ENCODE data around the gene PANX2.
"Not testable (repeated sequence)": the region's sequence is repeated elsewhere in the genome, so short reads cannot be mapped to it uniquely, and the experiment has no call there.

PANX2 gene

GRCh38 chr22:50139843-50140415 is 30.6 kb upstream of the PANX2 start:
- TF ChIP-seq POLR2AphosphoS5 (IDR thresholded peaks at IDR 0.05; ENCODE audit: low read depth, low read length) = no peak
- TF ChIP-seq POLR2A (IDR thresholded peaks at IDR 0.05; ENCODE audit: low read depth, low read length) = no peak
- no peak for TF ChIP-seq TAF1 (IDR thresholded peaks at IDR 0.05; ENCODE audit: borderline replicate concordance, low read depth, low read length)
- DNase-seq (ENCODE audit: insufficient read length) (no peak), FAIRE-seq (no peak)

- FAIRE-seq (no peak), DNase-seq (ENCODE audit: insufficient read length) (no peak)
- TF ChIP-seq TAF1 (IDR thresholded peaks at IDR 0.05; ENCODE audit: borderline replicate concordance, low read depth, low read length) (no peak), POLR2AphosphoS5 (IDR thresholded peaks at IDR 0.05; ENCODE audit: low read depth, low read length) (no peak), POLR2A (IDR thresholded peaks at IDR 0.05; ENCODE audit: low read depth, low read length) (no peak)
Measured at GRCh38 chr22:50140615-50141014, 29.9 kb upstream of the PANX2 start.

GRCh38 chr22:50141462-50141861 is 29.1 kb upstream of the PANX2 start:
- DNase-seq (ENCODE audit: insufficient read length) (no peak), FAIRE-seq (no peak)
- TF ChIP-seq POLR2AphosphoS5 (IDR thresholded peaks at IDR 0.05; ENCODE audit: low read depth, low read length) (no peak), POLR2A (IDR thresholded peaks at IDR 0.05; ENCODE audit: low read depth, low read length) (no peak), TAF1 (IDR thresholded peaks at IDR 0.05; ENCODE audit: borderline replicate concordance, low read depth, low read length) (no peak)

GRCh38 chr22:50141891-50142363 is 28.6 kb upstream of the PANX2 start:
- DNase-seq (ENCODE audit: insufficient read length) (no peak), FAIRE-seq (no peak)
- no peak for TF ChIP-seq POLR2AphosphoS5 (IDR thresholded peaks at IDR 0.05; ENCODE audit: low read depth, low read length)
- no peak for TF ChIP-seq TAF1 (IDR thresholded peaks at IDR 0.05; ENCODE audit: borderline replicate concordance, low read depth, low read length)
- no peak for TF ChIP-seq POLR2A (IDR thresholded peaks at IDR 0.05; ENCODE audit: low read depth, low read length)

GRCh38 chr22:50143096-50143495 is 27.4 kb upstream of the PANX2 start:
- DNase-seq (ENCODE audit: insufficient read length) (no peak), FAIRE-seq (no peak)
- TF ChIP-seq TAF1 (IDR thresholded peaks at IDR 0.05; ENCODE audit: borderline replicate concordance, low read depth, low read length) (no peak), POLR2AphosphoS5 (IDR thresholded peaks at IDR 0.05; ENCODE audit: low read depth, low read length) (no peak), POLR2A (IDR thresholded peaks at IDR 0.05; ENCODE audit: low read depth, low read length) (no peak)

GRCh38 chr22:50144005-50144614 is 26.4 kb upstream of the PANX2 start:
- DNase-seq (ENCODE audit: insufficient read length) (no peak), FAIRE-seq (no peak)
- TF ChIP-seq TAF1 (IDR thresholded peaks at IDR 0.05; ENCODE audit: borderline replicate concordance, low read depth, low read length) (no peak), POLR2AphosphoS5 (IDR thresholded peaks at IDR 0.05; ENCODE audit: low read depth, low read length) (no peak), POLR2A (IDR thresholded peaks at IDR 0.05; ENCODE audit: low read depth, low read length) (no peak)

- FAIRE-seq (no peak), DNase-seq (ENCODE audit: insufficient read length) (no peak)
- no peak for TF ChIP-seq POLR2A (IDR thresholded peaks at IDR 0.05; ENCODE audit: low read depth, low read length)
Measured at GRCh38 chr22:50145721-50146438, 24.7 kb upstream of the PANX2 start.

- no peak for FAIRE-seq
- DNase-seq (ENCODE audit: insufficient read length) = no peak
- no peak for TF ChIP-seq POLR2AphosphoS5 (IDR thresholded peaks at IDR 0.05; ENCODE audit: low read depth, low read length)
Measured at GRCh38 chr22:50146439-50147238, 23.9 kb upstream of the PANX2 start.

- DNase-seq (ENCODE audit: insufficient read length); FAIRE-seq: not testable (repeated sequence)
Measured at GRCh38 chr22:50147258-50148165, 23.0 kb upstream of the PANX2 start.

- FAIRE-seq (no peak), DNase-seq (ENCODE audit: insufficient read length) (no peak)
- TF ChIP-seq TAF1 (IDR thresholded peaks at IDR 0.05; ENCODE audit: borderline replicate concordance, low read depth, low read length) = no peak
- no peak for TF ChIP-seq POLR2AphosphoS5 (IDR thresholded peaks at IDR 0.05; ENCODE audit: low read depth, low read length)
- TF ChIP-seq POLR2A (IDR thresholded peaks at IDR 0.05; ENCODE audit: low read depth, low read length) = no peak
Measured at GRCh38 chr22:50148166-50148500, 22.4 kb upstream of the PANX2 start.
